ENCODE data around the gene EFHD1.

EFHD1 gene

GRCh38 chr2:232588031-232588430 lies 45.4 kb upstream of the EFHD1 start:
- Histone ChIP-seq H3K4me1 (ENCODE audit: low read length) (peaks cover 7% of the 10 kb centered on the region), H3K9me3 (replicated peaks; ENCODE audit: insufficient read depth, low read length) (no peaks in the 10 kb centered on the region), H3K9ac (ENCODE audit: low read length) (no peak overlapping the region), H3K9me2 (replicated peaks; ENCODE audit: insufficient read depth, low read length) (no peaks in the 10 kb centered on the region), H3K79me2 (ENCODE audit: low read length) (no peaks in the 10 kb centered on the region), H3K4me2 (ENCODE audit: low read depth, low read length) (no peak overlapping the region), H3K36me3 (replicated peaks; ENCODE audit: insufficient read depth, low read length) (no peaks in the 10 kb centered on the region), H3K27me3 (replicated peaks; ENCODE audit: insufficient read depth, low read length) (no peaks in the 10 kb centered on the region), H3K27ac (ENCODE audit: low read length) (no peak overlapping the region), H4K20me1 (ENCODE audit: insufficient read depth, low read length) (no peaks in the 10 kb centered on the region), H2AFZ (ENCODE audit: low read length) (no peak overlapping the region), H3F3A (ENCODE audit: insufficient read depth, low read length) (no peaks in the 10 kb centered on the region), H3K4me3 (ENCODE audit: low read length) (no peak overlapping the region)
- no peak for TF ChIP-seq EZH2 (optimal IDR thresholded peaks at IDR 0.05; ENCODE audit: low read depth, low read length)
- TF ChIP-seq EZH2phosphoT487 (IDR thresholded peaks at IDR 0.05; ENCODE audit: low read length): no peak
- TF ChIP-seq CTCF (IDR thresholded peaks at IDR 0.05; ENCODE audit: low read length): no peak
- no peak for DNase-seq

- no peak for TF ChIP-seq CTCF (IDR thresholded peaks at IDR 0.05; ENCODE audit: low read length)
- TF ChIP-seq EZH2 (optimal IDR thresholded peaks at IDR 0.05; ENCODE audit: low read depth, low read length): no peak
- no peak for TF ChIP-seq EZH2phosphoT487 (IDR thresholded peaks at IDR 0.05; ENCODE audit: low read length)
Measured at GRCh38 chr2:232588680-232589585, 44.5 kb upstream of the EFHD1 start.

GRCh38 chr2:232592772-232593395 lies 40.5 kb upstream of the EFHD1 start:
- peak; percentile 9 for DNase-seq
- Histone ChIP-seq H3K27me3 (replicated peaks; ENCODE audit: insufficient read depth, low read length) (no peaks in the 10 kb centered on the region), H3K4me3 (ENCODE audit: low read length) (no peak overlapping the region), H3K27ac (ENCODE audit: low read length) (no peak overlapping the region; the same call in 1 of the 2 replicates), H3K4me2 (ENCODE audit: low read depth, low read length) (peak overlapping the region; percentile 21; the same call in 1 of the 2 replicates), H3K79me2 (ENCODE audit: low read length) (no peaks in the 10 kb centered on the region), H3K9me3 (replicated peaks; ENCODE audit: insufficient read depth, low read length) (no peaks in the 10 kb centered on the region), H3K9me2 (replicated peaks; ENCODE audit: insufficient read depth, low read length) (no peaks in the 10 kb centered on the region), H3K4me1 (ENCODE audit: low read length) (peaks cover 11% of the 10 kb centered on the region), H3K9ac (ENCODE audit: low read length) (no peak overlapping the region), H4K20me1 (ENCODE audit: insufficient read depth, low read length) (no peaks in the 10 kb centered on the region), H2AFZ (ENCODE audit: low read length) (0 out of 2 replicates have a peak overlapping the region, but pooled peaks have one; percentile 0), H3F3A (ENCODE audit: insufficient read depth, low read length) (no peaks in the 10 kb centered on the region), H3K36me3 (replicated peaks; ENCODE audit: insufficient read depth, low read length) (no peaks in the 10 kb centered on the region)
- TF ChIP-seq EZH2 (optimal IDR thresholded peaks at IDR 0.05; ENCODE audit: low read depth, low read length) (no peak), EZH2phosphoT487 (IDR thresholded peaks at IDR 0.05; ENCODE audit: low read length) (no peak), CTCF (IDR thresholded peaks at IDR 0.05; ENCODE audit: low read length) (no peak)

More at GRCh38 chr2:232588680-232589585, 44.5 kb upstream of the EFHD1 start:
- no peak overlapping the region for H3K27ac ChIP-seq (ENCODE audit: low read length)
- H3F3A ChIP-seq (ENCODE audit: insufficient read depth, low read length): no peaks in the 10 kb centered on the region
- H3K36me3 ChIP-seq (replicated peaks; ENCODE audit: insufficient read depth, low read length): no peaks in the 10 kb centered on the region
- no peaks in the 10 kb centered on the region for H3K9me3 ChIP-seq (replicated peaks; ENCODE audit: insufficient read depth, low read length)
- no peak overlapping the region for H3K9ac ChIP-seq (ENCODE audit: low read length)
- H3K4me1 ChIP-seq (ENCODE audit: low read length): peaks cover 11% of the 10 kb centered on the region
- no peaks in the 10 kb centered on the region for H3K9me2 ChIP-seq (replicated peaks; ENCODE audit: insufficient read depth, low read length)
- no peaks in the 10 kb centered on the region for H3K27me3 ChIP-seq (replicated peaks; ENCODE audit: insufficient read depth, low read length)
- no peaks in the 10 kb centered on the region for H3K79me2 ChIP-seq (ENCODE audit: low read length)
- no peak overlapping the region for H3K4me2 ChIP-seq (ENCODE audit: low read depth, low read length)
- H2AFZ ChIP-seq (ENCODE audit: low read length): no peak overlapping the region
- H4K20me1 ChIP-seq (ENCODE audit: insufficient read depth, low read length): no peaks in the 10 kb centered on the region
- no peak for DNase-seq
- no peak overlapping the region for H3K4me3 ChIP-seq (ENCODE audit: low read length)

Data from MM.1S (cell line).